ENCODE results near the gene PGM2. TPM values are rescaled to one million over a fixed set of nuclear protein-coding genes. Genes with fewer than 3 reads are reported as not detected.

Gene PGM2
- polyA plus RNA-seq, 1 donor (not counting 4 experiments of a cell fraction or from before 2014, with no cell fraction given): 45.0 TPM

DNA sequence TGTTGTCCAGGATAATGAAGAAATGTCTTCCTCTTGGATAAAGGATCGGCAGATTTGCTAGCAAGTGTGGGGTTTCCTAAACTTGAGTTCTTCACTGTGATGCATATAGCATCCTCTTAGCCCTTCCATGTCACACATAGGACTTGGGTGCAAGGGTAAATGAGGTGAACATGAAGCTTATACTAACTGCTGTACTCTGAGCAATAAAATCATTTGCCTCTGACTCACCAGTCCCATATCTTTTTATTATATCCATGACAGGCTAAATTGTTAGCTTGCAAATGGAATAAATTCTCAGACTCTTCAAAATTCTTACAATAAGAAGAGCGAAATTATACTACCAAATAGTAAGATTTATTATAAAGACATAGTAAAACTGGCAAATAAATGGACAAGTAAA, 49.7 kb downstream of the PGM2 start:
- Histone ChIP-seq H3K36me3 (ENCODE audit: control insufficient read depth in 2 of 2, extremely low read depth in 1 of 2, insufficient read depth in 2 of 2, low read length in 2 of 2) (no peaks in the 10 kb centered on the region), H3K9me1 (ENCODE audit: control insufficient read depth, extremely low read depth, insufficient read depth, low read length) (no peaks in the 10 kb centered on the region), H4K20me1 (ENCODE audit: control insufficient read depth, extremely low read depth, insufficient read depth, low read length) (no peaks in the 10 kb centered on the region), H3K4me2 (ENCODE audit: control insufficient read depth, extremely low read depth, insufficient read depth, low read depth, low read length) (no peak overlapping the region), H3K27me3 (ENCODE audit: control insufficient read depth, extremely low read depth, insufficient read depth, low read length) (no peaks in the 10 kb centered on the region), H3K4me1 (ENCODE audit: control insufficient read depth, extremely low read depth, insufficient read depth, low read length) (peaks cover 2% of the 10 kb centered on the region), H3K9me3 (ENCODE audit: control insufficient read depth, low read depth, low read length) (no peaks in the 10 kb centered on the region), H3K9ac (ENCODE audit: control insufficient read depth, extremely low read depth, insufficient read depth, low read length) (no peak overlapping the region), H2AFZ (ENCODE audit: control insufficient read depth, low read length) (no peak overlapping the region), H3K79me2 (ENCODE audit: control insufficient read depth, insufficient read depth, low read length) (no peaks in the 10 kb centered on the region), H3K4me3 (ENCODE audit: control insufficient read depth in 2 of 3, extremely low read depth in 1 of 3, insufficient read depth in 2 of 3, low read depth in 1 of 3, low read length in 3 of 3) (no peak overlapping the region), H3K27ac (ENCODE audit: control insufficient read depth, insufficient read depth, low read length) (no peak overlapping the region)
- no peak for FAIRE-seq
- DNase-seq (ENCODE audit: low read depth, low spot score): no peak
- dilution Hi-C loops (cut with MboI; ENCODE audit: extremely low pct_ligation_motif_present, low sequenced_read_pairs): no loop called here
- TF ChIP-seq CTCF (optimal IDR thresholded peaks at IDR 0.05 in 1 of 3, IDR thresholded peaks at IDR 0.05 in 1 of 3, conservative IDR thresholded peaks at IDR 0.05 in 1 of 3; ENCODE audit: extremely low read depth in 1 of 3, insufficient read depth in 2 of 3, low read length in 3 of 3): no peak
- TF ChIP-seq EZH2 (IDR thresholded peaks at IDR 0.05; ENCODE audit: low read length): no peak

DNA sequence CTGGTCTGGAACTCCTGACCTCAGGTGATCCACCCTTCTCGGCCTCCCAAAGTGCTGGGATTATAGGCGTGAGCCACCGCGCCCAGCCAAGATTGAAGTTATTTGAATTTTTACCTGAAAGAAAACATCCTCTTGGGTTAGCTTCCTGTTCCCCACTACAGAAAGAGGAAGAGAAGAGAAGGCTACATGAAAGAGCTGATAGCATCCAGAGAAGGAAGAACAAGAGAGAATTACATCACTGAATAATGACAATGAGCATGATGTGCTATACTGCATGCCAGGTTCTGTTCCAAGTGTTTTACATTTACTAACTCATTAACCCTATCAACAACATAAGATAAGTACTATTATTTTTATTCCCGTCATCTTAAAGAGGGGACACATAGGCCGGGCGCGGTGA, 52.9 kb downstream of the PGM2 start:
- no peak overlapping the region for H3K4me3 ChIP-seq (ENCODE audit: control insufficient read depth in 2 of 3, extremely low read depth in 1 of 3, insufficient read depth in 2 of 3, low read depth in 1 of 3, low read length in 3 of 3)
- H2AFZ ChIP-seq (ENCODE audit: control insufficient read depth, low read length): no peak overlapping the region
- no peak overlapping the region for H3K4me2 ChIP-seq (ENCODE audit: control insufficient read depth, extremely low read depth, insufficient read depth, low read depth, low read length)
- H3K9ac ChIP-seq (ENCODE audit: control insufficient read depth, extremely low read depth, insufficient read depth, low read length): no peak overlapping the region
- no peaks in the 10 kb centered on the region for H3K9me3 ChIP-seq (ENCODE audit: control insufficient read depth, low read depth, low read length)
- H3K9me1 ChIP-seq (ENCODE audit: control insufficient read depth, extremely low read depth, insufficient read depth, low read length): no peaks in the 10 kb centered on the region
- FAIRE-seq: no peak
- no peaks in the 10 kb centered on the region for H4K20me1 ChIP-seq (ENCODE audit: control insufficient read depth, extremely low read depth, insufficient read depth, low read length)
- H3K79me2 ChIP-seq (ENCODE audit: control insufficient read depth, insufficient read depth, low read length): no peaks in the 10 kb centered on the region
- dilution Hi-C loops (cut with MboI; ENCODE audit: extremely low pct_ligation_motif_present, low sequenced_read_pairs): no loop called here
- H3K27ac ChIP-seq (ENCODE audit: control insufficient read depth, insufficient read depth, low read length): no peak overlapping the region
- DNase-seq (ENCODE audit: low read depth, low spot score): no peak
- TF ChIP-seq CTCF (optimal IDR thresholded peaks at IDR 0.05 in 1 of 3, IDR thresholded peaks at IDR 0.05 in 1 of 3, conservative IDR thresholded peaks at IDR 0.05 in 1 of 3; ENCODE audit: extremely low read depth in 1 of 3, insufficient read depth in 2 of 3, low read length in 3 of 3) (no peak), EZH2 (IDR thresholded peaks at IDR 0.05; ENCODE audit: low read length) (no peak)
- H3K36me3 ChIP-seq (ENCODE audit: control insufficient read depth in 2 of 2, extremely low read depth in 1 of 2, insufficient read depth in 2 of 2, low read length in 2 of 2): no peaks in the 10 kb centered on the region
- no peaks in the 10 kb centered on the region for H3K4me1 ChIP-seq (ENCODE audit: control insufficient read depth, extremely low read depth, insufficient read depth, low read length)
- H3K27me3 ChIP-seq (ENCODE audit: control insufficient read depth, extremely low read depth, insufficient read depth, low read length): no peaks in the 10 kb centered on the region
